GM23338 (cell line): Measurements from ENCODE around the gene HINT2. TPM values are rescaled to one million over a fixed set of nuclear protein-coding genes. Genes with fewer than 3 reads are reported as not detected.

Source experiments
- ATAC-seq: fragments of 200-7000 bp; cut with Tn5 transposase; 3 replicates; pipeline ENCODE4 v1.9.1; 2020
- DNase-seq: peaks from one replicate; pipeline ENCODE4 v3.0.0-alpha.2; 2015; ENCODE audit warnings: low spot score
- H2AFZ ChIP-seq: fragments of 200-600 bp; sonication (generic); 2 replicates; pipeline ENCODE4 v1.8.0; 2016; ENCODE audit warnings: antibody characterized with exemption, mild to moderate bottlenecking, moderate library complexity
- H3F3A ChIP-seq: fragments of 200-600 bp; sonication (generic); replicated peaks from 2 replicates; pipeline ENCODE4 v1.8.0; 2017; ENCODE audit warnings: antibody characterized with exemption, mixed run types, low read depth
- H3K27ac ChIP-seq: fragments of 200-600 bp; sonication (generic); 2 replicates; pipeline ENCODE4 v1.6.1; 2016; ENCODE audit warnings: low read depth
- H3K27me3 ChIP-seq: fragments of 200-600 bp; sonication (generic); 2 replicates; pipeline ENCODE4 v1.8.0; 2016; ENCODE audit warnings: mild to moderate bottlenecking, mixed run types, moderate library complexity; ENCODE audit not compliant: insufficient read depth
- H3K36me3 ChIP-seq: fragments of 200-600 bp; sonication (generic); 2 replicates; pipeline ENCODE4 v1.8.0; 2016; ENCODE audit warnings: mild to moderate bottlenecking; ENCODE audit not compliant: insufficient read depth
- H3K4me1 ChIP-seq: fragments of 200-600 bp; sonication (generic); 2 replicates; pipeline ENCODE4 v1.8.0; 2016; ENCODE audit warnings: mild to moderate bottlenecking, moderate library complexity; ENCODE audit not compliant: insufficient read depth
- H3K4me2 ChIP-seq: fragments of 200-600 bp; sonication (generic); 2 replicates; pipeline ENCODE4 v1.7.1; 2017; ENCODE audit warnings: mixed run types
- H3K4me3 ChIP-seq: fragments of 200-600 bp; sonication (generic); 2 replicates; pipeline ENCODE4 v1.6.1; 2016; ENCODE audit warnings: mixed run types
- H3K79me2 ChIP-seq: fragments of 200-600 bp; sonication (generic); replicated peaks from 2 replicates; pipeline ENCODE4 v1.8.0; 2017; ENCODE audit warnings: mild to moderate bottlenecking; ENCODE audit not compliant: insufficient read depth
- H3K9me2 ChIP-seq: fragments of 200-600 bp; sonication (generic); 2 replicates; pipeline ENCODE4 v1.8.0; 2017; ENCODE audit not compliant: insufficient read depth
- H4K20me1 ChIP-seq: fragments of 200-600 bp; sonication (generic); replicated peaks from 2 replicates; pipeline ENCODE4 v1.8.0; 2017; ENCODE audit warnings: mild to moderate bottlenecking; ENCODE audit not compliant: insufficient read depth
- H3K27ac Mint-ChIP-seq: 2 replicates; pipeline ENCODE4 v1.8.0; 2020; ENCODE audit warnings: inconsistent platforms, mild to moderate bottlenecking, moderate library complexity, mixed read lengths
- H3K27me3 Mint-ChIP-seq: 3 replicates; pipeline ENCODE4 v1.8.0; 2022; ENCODE audit warnings: low read depth, mild to moderate bottlenecking, moderate library complexity, mixed read lengths, inconsistent platforms; ENCODE audit not compliant: insufficient read depth, poor library complexity
- H3K36me3 Mint-ChIP-seq: 3 replicates; pipeline ENCODE4 v1.8.0; 2021; ENCODE audit warnings: low read depth, mild to moderate bottlenecking, inconsistent platforms, moderate library complexity, mixed read lengths
- H3K4me1 Mint-ChIP-seq: 3 replicates; pipeline ENCODE4 v1.8.0; 2020; ENCODE audit warnings: mild to moderate bottlenecking, inconsistent platforms, mixed read lengths
- H3K4me3 Mint-ChIP-seq: 3 replicates; pipeline ENCODE4 v1.8.0; 2021; ENCODE audit warnings: moderate library complexity, mild to moderate bottlenecking, inconsistent platforms, mixed read lengths
- H3K9me3 Mint-ChIP-seq: 3 replicates; pipeline ENCODE4 v1.8.0; 2020; ENCODE audit warnings: moderate library complexity, mild to moderate bottlenecking, inconsistent platforms, mixed read lengths
- EZH2 ChIP-seq: fragments of 200-600 bp; sonication (generic); IDR thresholded peaks from one replicate; pipeline ENCODE4 v1.8.0; 2017; ENCODE audit warnings: antibody characterized with exemption, mild to moderate bottlenecking, low read depth; ENCODE audit not compliant: unreplicated experiment
- NANOG ChIP-seq: IDR thresholded peaks from 2 replicates; pipeline ENCODE4 v1.6.1; 2016; ENCODE audit warnings: antibody characterized with exemption, borderline replicate concordance
- POLR2AphosphoS5 ChIP-seq: IDR thresholded peaks from 2 replicates; pipeline ENCODE4 v1.6.1; 2016; ENCODE audit warnings: antibody characterized with exemption, low read depth
- REST ChIP-seq: IDR thresholded peaks from one replicate; pipeline ENCODE4 v1.6.1; 2018; ENCODE audit warnings: antibody characterized with exemption; ENCODE audit not compliant: unreplicated experiment
- STAT1 ChIP-seq: IDR thresholded peaks from one replicate; pipeline ENCODE4 v1.6.1; 2016; ENCODE audit warnings: antibody characterized with exemption; ENCODE audit not compliant: unreplicated experiment
- ZNF331 ChIP-seq: fragments of 250-450 bp; sonication (Bioruptor Pico); IDR thresholded peaks from 2 replicates; pipeline ENCODE4 v1.5.0; 2020; ENCODE audit warnings: low read depth, mild to moderate bottlenecking, moderate library complexity
- polyA plus RNA-seq: library from polyadenylated mRNA; unstranded; fragments of >200 nt; fragmentation: Nextera tagmentation; extraction: Ambion mirVana; gene quantifications from 2 replicates; pipeline ENCODE4 v1.2.1, GENCODE V29; 2016
- total RNA-seq: library from RNA; depleted of rRNA; stranded (reverse); fragments of >200 nt; shearing (Covaris generic); gene quantifications from 2 replicates; pipeline ENCODE4 v1.2.3, GENCODE V29; 2014
- TF ChIP-seq, protein P1 (sequence below), 2 experiments: fragments of 200-600 bp in 1 of 2; sonication (generic) in 1 of 2; conservative IDR thresholded peaks; 2 replicates each; pipeline versions ENCODE4 v1.5.1 to v1.6.1; 2016 to 2017; ENCODE audit warnings: antibody characterized with exemption in 2 of 2, low read depth in 2 of 2, mild to moderate bottlenecking in 2 of 2, moderate library complexity in 1 of 2

HINT2 gene
- total and polyA plus RNA-seq, 2 experiments from 2014 or later: 20.9 to 69.9 TPM

DNA sequence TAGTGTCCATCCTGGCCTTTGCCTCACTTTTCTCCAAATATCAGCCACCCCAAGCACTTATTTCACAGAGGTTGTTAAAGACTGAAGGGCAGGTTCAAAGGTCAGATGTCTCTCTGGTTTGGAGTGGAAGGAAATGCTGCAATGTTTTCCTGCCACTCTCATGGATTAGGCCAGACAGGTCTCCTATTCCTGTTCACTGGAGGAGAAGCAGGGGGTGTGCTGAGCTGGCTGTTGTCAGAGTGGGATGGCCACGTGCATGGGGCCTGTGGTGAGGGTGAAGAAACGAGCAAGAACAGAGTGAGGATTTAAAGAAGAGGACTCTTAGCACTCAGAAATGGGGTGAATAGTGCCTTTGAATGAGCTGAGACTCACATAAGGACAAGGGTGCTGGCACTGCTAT lies 20.9 kb upstream of the HINT2 start (continued):
- no peak for TF ChIP-seq REST
- TF ChIP-seq STAT1: no peak
- TF ChIP-seq, protein P1, sequence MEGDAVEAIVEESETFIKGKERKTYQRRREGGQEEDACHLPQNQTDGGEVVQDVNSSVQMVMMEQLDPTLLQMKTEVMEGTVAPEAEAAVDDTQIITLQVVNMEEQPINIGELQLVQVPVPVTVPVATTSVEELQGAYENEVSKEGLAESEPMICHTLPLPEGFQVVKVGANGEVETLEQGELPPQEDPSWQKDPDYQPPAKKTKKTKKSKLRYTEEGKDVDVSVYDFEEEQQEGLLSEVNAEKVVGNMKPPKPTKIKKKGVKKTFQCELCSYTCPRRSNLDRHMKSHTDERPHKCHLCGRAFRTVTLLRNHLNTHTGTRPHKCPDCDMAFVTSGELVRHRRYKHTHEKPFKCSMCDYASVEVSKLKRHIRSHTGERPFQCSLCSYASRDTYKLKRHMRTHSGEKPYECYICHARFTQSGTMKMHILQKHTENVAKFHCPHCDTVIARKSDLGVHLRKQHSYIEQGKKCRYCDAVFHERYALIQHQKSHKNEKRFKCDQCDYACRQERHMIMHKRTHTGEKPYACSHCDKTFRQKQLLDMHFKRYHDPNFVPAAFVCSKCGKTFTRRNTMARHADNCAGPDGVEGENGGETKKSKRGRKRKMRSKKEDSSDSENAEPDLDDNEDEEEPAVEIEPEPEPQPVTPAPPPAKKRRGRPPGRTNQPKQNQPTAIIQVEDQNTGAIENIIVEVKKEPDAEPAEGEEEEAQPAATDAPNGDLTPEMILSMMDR (conservative IDR thresholded peaks at IDR 0.05; ENCODE audit: low read depth in 2 of 2): no peak
- no peak for TF ChIP-seq NANOG
- no peak for TF ChIP-seq POLR2AphosphoS5
- TF ChIP-seq EZH2: no peak
- no peak for TF ChIP-seq ZNF331 (CRISPR knock-in tag)

- Histone ChIP-seq H3K4me2 (no peak overlapping the region), H4K20me1 (no peaks in the 10 kb centered on the region; the same call in 1 of the 2 replicates), H3K9me2 (peaks cover 5% of the 10 kb centered on the region; the same call in 1 of the 2 replicates), H3K36me3 (no peaks in the 10 kb centered on the region), H2AFZ (no peak overlapping the region), H3K4me1 (0 out of 2 replicates have a peak, but pooled peaks cover 2% of the 10 kb centered on the region), H3K27ac (no peak overlapping the region), H3F3A (no peaks in the 10 kb centered on the region), H3K79me2 (no peaks in the 10 kb centered on the region), H3K27me3 (no peaks in the 10 kb centered on the region), H3K4me3 (no peak overlapping the region)
- H3K27ac Mint-ChIP-seq: no peak overlapping the region
- TF ChIP-seq POLR2AphosphoS5: no peak
- TF ChIP-seq, protein P1 (conservative IDR thresholded peaks at IDR 0.05; ENCODE audit: low read depth in 2 of 2): peak; percentile 54 to 78
- DNase-seq (peak; percentile 74), ATAC-seq (peak; percentile 92)
- peaks cover 9% of the 10 kb centered on the region for H3K27me3 Mint-ChIP-seq
- peaks cover 18% of the 10 kb centered on the region for H3K4me1 Mint-ChIP-seq
- H3K4me3 Mint-ChIP-seq: no peak overlapping the region
- no peaks in the 10 kb centered on the region for H3K36me3 Mint-ChIP-seq
- no peaks in the 10 kb centered on the region; the same call in 2 of the 3 replicates for H3K9me3 Mint-ChIP-seq
Observed at GRCh38 chr9:35835216-35835632, 20.4 kb upstream of the HINT2 start.
